Lower leg skin (tissue), 4 donors: ENCODE measurements around the gene SEMA7A. TPM values are rescaled to one million over a fixed set of nuclear protein-coding genes. Genes with fewer than 3 reads are reported as not detected.
"Not testable (repeated sequence)": the region's sequence is repeated elsewhere in the genome, so short reads cannot be mapped to it uniquely, and the experiment has no call there.

Experiments
- DNase-seq, 2 donors: peaks; one replicate each; pipeline ENCODE4 v3.0.0-alpha.2; 2019; ENCODE audit warnings: low spot score in 2 of 2
- H3K4me3 ChIP-seq: fragments of 200-600 bp; sonication (generic); 2 replicates; pipeline ENCODE4 v1.5.1; 2017; ENCODE audit warnings: mild to moderate bottlenecking, low read depth; ENCODE audit not compliant: poor library complexity, severe bottlenecking
- CTCF ChIP-seq, 3 donors: fragments of 450-650 bp; IDR thresholded peaks; one replicate each; pipeline ENCODE4 v1.5.1; 2016; ENCODE audit warnings: antibody characterized with exemption in 3 of 3, mild to moderate bottlenecking in 3 of 3, moderate library complexity in 2 of 3
- POLR2A ChIP-seq, 2 donors: fragments of 450-650 bp; IDR thresholded peaks; one replicate each; pipeline ENCODE4 v1.6.1; 2016 to 2017; ENCODE audit warnings: antibody characterized with exemption in 2 of 2, mild to moderate bottlenecking in 1 of 2, moderate library complexity in 1 of 2
- WGBS, 2 donors: methylation state at CpG; one replicate each; pipeline ENCODE4 v1.1.5; 2018; 5-methylcytosine and 5-hydroxymethylcytosine counted together
- intact Hi-C: fragments of 100-400 bp; cut with DNase I; formaldehyde crosslinking; loops from one replicate; pipeline ENCODE4 v1.15.0; 2023; ENCODE audit warnings: low total_unique reads
- total RNA-seq, 4 donors: library from RNA; depleted of rRNA; stranded (reverse); fragments of >200 nt; gene quantifications; one replicate each; pipeline ENCODE4 v1.1.0, GENCODE V29; 2016

SEMA7A gene
- total RNA-seq, 4 donors from 2014 or later = 16.7 to 30.5 (median 20.5) TPM

- H3K4me3 ChIP-seq = no peak overlapping the region
- intact Hi-C loops = no loop called here
- 78 to 84% methylated on average over 12 of the region's 12 CpGs for WGBS, 2 donors
- DNase-seq = no peak
- no peak for TF ChIP-seq POLR2A (IDR thresholded peaks at IDR 0.05)
- no peak for TF ChIP-seq CTCF (IDR thresholded peaks at IDR 0.05)
These were observed 43.0 kb downstream of the SEMA7A start for GRCh38 chr15:74390647-74391288.

GRCh38 chr15:74390049-74390646, 43.6 kb downstream of the SEMA7A start:
- intact Hi-C loops = not testable (repeated sequence)
- 88 to 96% methylated on average over 11 of the region's 11 CpGs for WGBS, 2 donors

GRCh38 chr15:74389241-74390048, 44.3 kb downstream of the SEMA7A start:
- no peak overlapping the region for H3K4me3 ChIP-seq
- DNase-seq = no peak
- intact Hi-C loops = loop anchor here (10.0 kb wide), 1 partner anchor 45 kb away; the partner anchor contains the start of gene SEMA7A
- whole genome bisulfite sequencing, 2 donors = 69 to 72% methylated on average over 16 to 20 of the region's 20 CpGs
- TF ChIP-seq POLR2A (IDR thresholded peaks at IDR 0.05) = no peak
- no peak for TF ChIP-seq CTCF (IDR thresholded peaks at IDR 0.05)

More at GRCh38 chr15:74390049-74390646, 43.6 kb downstream of the SEMA7A start:
- not testable (repeated sequence) for DNase-seq, H3K4me3 ChIP-seq

- 68 to 71% methylated on average over 9 to 10 of the region's 10 CpGs for WGBS, 2 donors
- intact Hi-C loops = loop anchor here (10.0 kb wide), 1 partner anchor 46 kb away; the partner anchor contains the start of gene SEMA7A
- DNase-seq = no peak
- no peak for TF ChIP-seq POLR2A (IDR thresholded peaks at IDR 0.05)
- TF ChIP-seq CTCF (IDR thresholded peaks at IDR 0.05) = no peak
- no peak overlapping the region for H3K4me3 ChIP-seq
These were observed 45.3 kb downstream of the SEMA7A start for GRCh38 chr15:74388363-74388951.

GRCh38 chr15:74387621-74388362, 46.0 kb downstream of the SEMA7A start:
- H3K4me3 ChIP-seq = no peak overlapping the region
- no peak for DNase-seq
- 66 to 73% methylated on average over 6 to 10 of the region's 10 CpGs for WGBS, 2 donors
- intact Hi-C loops = loop anchor here (10.0 kb wide), 1 partner anchor 47 kb away; the partner anchor contains the start of gene SEMA7A
- TF ChIP-seq CTCF (IDR thresholded peaks at IDR 0.05) (no peak), POLR2A (IDR thresholded peaks at IDR 0.05) (no peak)
